HG03432 (cell line): ENCODE results near the gene BMP6.

Source experiments
- ATAC-seq: cut with Tn5 transposase; IDR thresholded peaks from one replicate; pipeline ENCODE4 v1.9.1; 2021; ENCODE audit warnings: mild to moderate bottlenecking, moderate library complexity; ENCODE audit not compliant: unreplicated experiment

The BMP6 gene

GRCh38 chr6:7725849-7726415, at the start of gene BMP6:
Gene BMP6 (plus strand): TSS chr6:7726099. CDS start chr6:7726956, 857 bp downstream.
- peak; percentile 80 for ATAC-seq

GRCh38 chr6:7677229-7677628, 48.7 kb upstream of the BMP6 start:
- ATAC-seq = no peak

GRCh38 chr6:7680393-7681075, 45.4 kb upstream of the BMP6 start:
- ATAC-seq = no peak

GRCh38 chr6:7681449-7681848, 44.5 kb upstream of the BMP6 start:
- ATAC-seq = no peak

- no peak for ATAC-seq
Measured at GRCh38 chr6:7684076-7684475, 41.8 kb upstream of the BMP6 start.

- ATAC-seq = no peak
Measured at GRCh38 chr6:7684843-7685242, 41.1 kb upstream of the BMP6 start.

GRCh38 chr6:7685276-7685675, 40.6 kb upstream of the BMP6 start:
- ATAC-seq = no peak

GRCh38 chr6:7687145-7688111, 38.5 kb upstream of the BMP6 start:
- ATAC-seq = no peak

- no peak for ATAC-seq
Measured at GRCh38 chr6:7691021-7691420, 34.9 kb upstream of the BMP6 start.

GRCh38 chr6:7691675-7692452, 34.0 kb upstream of the BMP6 start:
- ATAC-seq = no peak

GRCh38 chr6:7692453-7692784, 33.5 kb upstream of the BMP6 start:
- no peak for ATAC-seq

- ATAC-seq = no peak
Measured at GRCh38 chr6:7693827-7694226, 32.1 kb upstream of the BMP6 start.

- no peak for ATAC-seq
Measured at GRCh38 chr6:7696061-7696460, 29.8 kb upstream of the BMP6 start.

- ATAC-seq = no peak
Measured at GRCh38 chr6:7697432-7697819, 28.5 kb upstream of the BMP6 start.

- no peak for ATAC-seq
Measured at GRCh38 chr6:7697820-7698623, 27.9 kb upstream of the BMP6 start.

- ATAC-seq = no peak
Measured at GRCh38 chr6:7701212-7701834, 24.6 kb upstream of the BMP6 start.

GRCh38 chr6:7703148-7703680, 22.7 kb upstream of the BMP6 start:
- ATAC-seq = no peak

GRCh38 chr6:7705483-7705882, 20.4 kb upstream of the BMP6 start:
- no peak for ATAC-seq

- ATAC-seq = no peak
Measured at GRCh38 chr6:7706269-7706668, 19.6 kb upstream of the BMP6 start.

GRCh38 chr6:7707787-7708186, 18.1 kb upstream of the BMP6 start:
- no peak for ATAC-seq
